ENCODE results near the gene B3GNT2.
"Not testable (repeated sequence)": the region's sequence is repeated elsewhere in the genome, so short reads cannot be mapped to it uniquely, and the experiment has no call there.

Gene B3GNT2

GRCh38 chr2:62152000-62152399 is 43.9 kb upstream of the B3GNT2 start:
- no peak overlapping the region for H3K27ac ChIP-seq
- POLR2A ChIA-PET (ENCODE audit: low non-redundant PET): no interaction called here
- DNase-seq (ENCODE audit: low spot score): peak; percentile 23
- CTCF ChIA-PET: no interaction called here
- TF ChIP-seq, protein P1, sequence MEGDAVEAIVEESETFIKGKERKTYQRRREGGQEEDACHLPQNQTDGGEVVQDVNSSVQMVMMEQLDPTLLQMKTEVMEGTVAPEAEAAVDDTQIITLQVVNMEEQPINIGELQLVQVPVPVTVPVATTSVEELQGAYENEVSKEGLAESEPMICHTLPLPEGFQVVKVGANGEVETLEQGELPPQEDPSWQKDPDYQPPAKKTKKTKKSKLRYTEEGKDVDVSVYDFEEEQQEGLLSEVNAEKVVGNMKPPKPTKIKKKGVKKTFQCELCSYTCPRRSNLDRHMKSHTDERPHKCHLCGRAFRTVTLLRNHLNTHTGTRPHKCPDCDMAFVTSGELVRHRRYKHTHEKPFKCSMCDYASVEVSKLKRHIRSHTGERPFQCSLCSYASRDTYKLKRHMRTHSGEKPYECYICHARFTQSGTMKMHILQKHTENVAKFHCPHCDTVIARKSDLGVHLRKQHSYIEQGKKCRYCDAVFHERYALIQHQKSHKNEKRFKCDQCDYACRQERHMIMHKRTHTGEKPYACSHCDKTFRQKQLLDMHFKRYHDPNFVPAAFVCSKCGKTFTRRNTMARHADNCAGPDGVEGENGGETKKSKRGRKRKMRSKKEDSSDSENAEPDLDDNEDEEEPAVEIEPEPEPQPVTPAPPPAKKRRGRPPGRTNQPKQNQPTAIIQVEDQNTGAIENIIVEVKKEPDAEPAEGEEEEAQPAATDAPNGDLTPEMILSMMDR (conservative IDR thresholded peaks at IDR 0.05; ENCODE audit: low read depth): no peak

DNA sequence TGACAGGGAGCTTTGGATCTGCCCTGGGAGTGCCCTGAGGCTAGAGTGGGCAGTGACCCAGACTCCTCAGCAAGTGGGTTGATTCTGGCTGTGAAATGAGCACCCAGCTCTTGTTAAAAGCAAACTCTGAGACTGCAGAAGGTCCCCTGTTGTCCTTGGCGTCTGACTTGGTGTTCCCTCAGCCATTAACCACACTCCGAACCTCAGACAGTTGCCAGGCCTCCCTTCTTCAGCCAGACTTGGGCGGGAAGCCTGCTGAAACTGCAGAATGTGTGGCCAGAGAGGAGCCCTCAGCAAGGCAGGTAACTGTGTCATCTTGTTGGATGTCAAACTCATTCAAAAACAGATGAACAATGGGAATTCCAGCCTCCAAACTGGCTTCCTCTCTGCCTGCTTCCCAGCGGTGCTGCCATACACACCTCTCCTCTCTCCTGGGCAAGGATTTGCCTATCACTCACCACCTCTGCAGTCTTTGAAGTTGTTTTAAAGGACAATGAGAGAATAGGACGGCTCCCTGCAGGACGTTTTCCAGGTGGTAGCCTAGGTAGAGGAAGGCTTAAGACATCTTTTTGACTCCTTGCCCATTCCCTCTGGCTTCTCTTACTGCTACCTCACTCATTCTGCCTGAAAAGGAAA is 38.9 kb upstream of the B3GNT2 start:
- no peak overlapping the region for H3K27ac ChIP-seq
- TF ChIP-seq, protein P1 (conservative IDR thresholded peaks at IDR 0.05; ENCODE audit: low read depth): no peak
- ChIA-PET POLR2A (ENCODE audit: low non-redundant PET) (no interaction called here), CTCF (interaction anchor here (0.7 kb wide), 1 partner anchor 108 kb away, joined by 3 read pairs; no protein-coding TSS in a partner anchor)
- no peak for DNase-seq (ENCODE audit: low spot score)

- ChIA-PET POLR2A (ENCODE audit: low non-redundant PET) (no interaction called here), CTCF (interaction anchor here (0.5 kb wide), 1 partner anchor 230 kb away, joined by 3 read pairs; no protein-coding TSS in a partner anchor)
- H3K27ac ChIP-seq: no peak overlapping the region
- TF ChIP-seq, protein P1 (conservative IDR thresholded peaks at IDR 0.05; ENCODE audit: low read depth): no peak
- DNase-seq (ENCODE audit: low spot score): no peak
Observed at GRCh38 chr2:62158444-62159121, 37.3 kb upstream of the B3GNT2 start.

GRCh38 chr2:62160691-62161090 is 35.2 kb upstream of the B3GNT2 start:
- CTCF ChIA-PET: interaction anchor here (0.6 kb wide), 1 partner anchor 174 kb away, joined by 4 read pairs; no protein-coding TSS in a partner anchor
- H3K27ac ChIP-seq; POLR2A ChIA-PET (ENCODE audit: low non-redundant PET); DNase-seq (ENCODE audit: low spot score): not testable (repeated sequence)

DNA sequence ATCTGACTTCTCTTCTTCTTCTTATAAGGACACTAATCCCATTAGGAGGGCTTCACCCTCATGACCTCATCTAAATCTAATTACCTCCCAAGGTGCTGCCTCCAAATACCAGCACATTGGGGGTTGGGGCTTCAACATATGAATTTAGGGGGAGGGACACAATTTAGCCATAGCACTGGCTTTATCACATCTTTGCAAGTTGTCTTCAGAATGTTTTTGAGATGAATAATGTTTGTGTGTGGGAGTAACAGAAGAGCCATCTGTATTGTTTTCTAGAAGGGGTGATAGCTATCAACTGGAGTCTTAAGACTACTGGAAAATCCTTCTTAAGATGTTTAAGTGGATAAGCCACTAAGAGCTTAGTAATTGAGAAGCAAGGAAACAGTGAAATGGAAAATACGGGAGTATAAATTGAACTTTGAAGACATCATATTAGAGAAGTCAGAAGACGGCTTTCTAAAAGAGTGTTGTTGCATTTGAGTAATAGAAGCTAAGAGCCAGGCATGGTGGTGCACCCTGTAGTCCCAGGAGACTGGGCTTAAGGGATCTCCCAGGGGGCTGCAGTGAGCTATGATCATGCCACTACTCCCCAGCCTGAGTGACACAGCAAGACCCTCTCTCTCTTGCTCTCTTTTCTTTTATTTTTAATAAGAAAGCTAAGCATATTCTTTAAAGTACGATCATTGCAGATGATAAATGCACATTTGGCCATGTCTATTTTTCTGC is 32.6 kb upstream of the B3GNT2 start:
- ChIA-PET CTCF (no interaction called here), POLR2A (ENCODE audit: low non-redundant PET) (interaction anchor here (0.6 kb wide), 1 partner anchor 104 kb away, joined by 9 read pairs; no protein-coding TSS in a partner anchor)
- TF ChIP-seq, protein P1 (conservative IDR thresholded peaks at IDR 0.05; ENCODE audit: low read depth): no peak
- no peak for DNase-seq (ENCODE audit: low spot score)
- H3K27ac ChIP-seq: no peak overlapping the region

- POLR2A ChIA-PET (ENCODE audit: low non-redundant PET): interaction anchor here (0.6 kb wide), 1 partner anchor 103 kb away, joined by 9 read pairs; no protein-coding TSS in a partner anchor
- DNase-seq (ENCODE audit: low spot score): no peak
- CTCF ChIA-PET: interaction anchor here (0.5 kb wide), 1 partner anchor 116 kb away, joined by 3 read pairs; no protein-coding TSS in a partner anchor
- TF ChIP-seq, protein P1 (conservative IDR thresholded peaks at IDR 0.05; ENCODE audit: low read depth): no peak
- no peak overlapping the region for H3K27ac ChIP-seq
Observed at GRCh38 chr2:62163834-62164233, 32.1 kb upstream of the B3GNT2 start.
